Stimulated activated CD4-positive, alpha-beta T cell treated with anti-CD3 and anti-CD28 coated beads, Interleukin-1b, Interleukin-23, amount 100 ng/mL, for 4 hours (primary cell): Measurements from ENCODE around the gene AUTS2.

Source experiments
- DNase-seq, 2 donors: peaks; one replicate each; pipeline ENCODE4 v3.0.0-alpha.2; 2020; ENCODE audit warnings: low read depth in 2 of 2

The AUTS2 gene

DNA sequence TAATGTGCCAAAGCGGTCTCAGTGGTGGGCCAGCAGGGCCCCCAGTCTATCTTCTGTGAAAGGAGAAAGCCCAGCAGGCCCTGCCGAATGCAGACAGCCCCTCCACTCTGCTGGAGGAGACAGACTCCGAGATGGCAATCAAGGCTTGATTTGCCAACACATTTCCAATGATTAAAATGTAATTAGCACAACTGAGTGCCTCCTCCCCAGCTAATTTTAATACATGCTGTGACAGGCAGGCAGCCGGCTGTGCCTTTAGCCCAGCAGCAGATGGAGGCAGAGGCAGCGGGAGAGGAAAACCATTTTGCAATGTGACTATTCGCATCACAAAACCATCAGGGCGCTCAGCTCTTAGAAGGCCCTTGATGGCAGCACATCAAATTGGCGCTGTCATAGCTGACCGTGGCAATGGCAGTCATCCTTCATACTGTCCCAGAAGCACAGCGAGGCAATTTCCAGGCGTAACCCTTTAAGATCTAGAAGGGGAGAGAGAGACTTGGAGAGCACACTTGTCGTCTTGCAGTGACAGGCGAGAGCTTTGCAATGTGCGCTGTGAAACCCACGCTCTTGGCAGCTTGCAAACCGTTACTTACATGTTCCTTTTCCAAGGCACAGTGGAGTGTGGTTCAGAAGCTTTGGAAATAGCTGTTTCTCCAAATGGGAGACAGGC, 818.8 kb downstream of the AUTS2 start:
- no peak for DNase-seq

DNA sequence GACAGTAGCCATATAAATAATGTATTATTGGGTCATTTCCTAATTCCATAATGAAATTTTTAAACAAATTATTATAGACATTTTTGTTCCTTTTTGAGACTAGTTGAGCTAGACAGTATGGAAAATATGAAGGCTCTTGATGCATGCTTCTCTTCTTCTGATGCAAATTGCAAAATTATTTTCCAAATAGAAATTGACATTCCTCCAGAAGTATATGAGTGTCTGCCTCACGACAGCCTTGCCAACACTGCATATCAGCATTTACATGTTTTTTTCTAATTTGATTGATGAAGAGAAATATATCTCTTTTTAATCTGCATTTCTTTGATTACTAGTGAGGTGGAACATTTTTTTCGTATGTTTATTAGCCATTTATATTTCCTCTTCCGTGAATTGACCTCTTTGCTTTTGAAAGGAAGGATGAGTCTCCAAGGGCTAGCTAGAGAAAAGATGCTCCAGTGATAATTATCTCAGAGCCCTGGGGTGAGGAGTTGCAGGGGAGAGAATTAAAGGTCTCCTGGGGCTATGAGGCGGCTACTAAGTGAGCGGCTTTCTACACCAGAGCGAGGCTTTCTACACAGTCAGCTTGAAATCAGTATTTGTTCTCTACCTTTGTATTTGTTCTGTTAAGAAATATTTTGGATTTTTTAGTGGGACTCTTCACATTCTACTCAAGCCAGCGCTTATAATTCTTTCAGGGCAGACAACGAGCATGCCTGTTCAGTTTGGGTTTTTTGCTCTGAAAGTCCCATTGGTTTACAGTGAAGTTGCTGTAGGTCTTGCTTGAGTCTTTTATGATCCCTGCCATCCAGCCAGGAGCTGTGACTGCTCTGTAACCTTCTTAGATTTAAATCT, 821.5 kb downstream of the AUTS2 start:
- no peak for DNase-seq

DNA sequence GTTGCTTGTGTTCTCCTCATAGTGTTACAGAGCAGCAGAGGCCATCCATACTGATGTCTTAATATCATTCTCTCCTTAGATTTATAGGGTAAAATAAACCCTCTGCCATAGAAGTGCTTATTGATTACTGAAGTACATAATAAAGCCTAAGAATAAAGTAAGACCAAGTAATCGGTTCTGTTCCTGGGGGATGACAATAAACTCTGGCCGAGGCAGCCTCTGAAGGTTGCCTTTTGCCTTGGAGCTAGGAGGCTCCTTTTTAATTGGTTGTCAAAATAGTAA, 822.0 kb downstream of the AUTS2 start:
- no peak for DNase-seq

GRCh38 chr7:70421319-70421718, 823.0 kb downstream of the AUTS2 start:
- DNase-seq: no peak

DNA sequence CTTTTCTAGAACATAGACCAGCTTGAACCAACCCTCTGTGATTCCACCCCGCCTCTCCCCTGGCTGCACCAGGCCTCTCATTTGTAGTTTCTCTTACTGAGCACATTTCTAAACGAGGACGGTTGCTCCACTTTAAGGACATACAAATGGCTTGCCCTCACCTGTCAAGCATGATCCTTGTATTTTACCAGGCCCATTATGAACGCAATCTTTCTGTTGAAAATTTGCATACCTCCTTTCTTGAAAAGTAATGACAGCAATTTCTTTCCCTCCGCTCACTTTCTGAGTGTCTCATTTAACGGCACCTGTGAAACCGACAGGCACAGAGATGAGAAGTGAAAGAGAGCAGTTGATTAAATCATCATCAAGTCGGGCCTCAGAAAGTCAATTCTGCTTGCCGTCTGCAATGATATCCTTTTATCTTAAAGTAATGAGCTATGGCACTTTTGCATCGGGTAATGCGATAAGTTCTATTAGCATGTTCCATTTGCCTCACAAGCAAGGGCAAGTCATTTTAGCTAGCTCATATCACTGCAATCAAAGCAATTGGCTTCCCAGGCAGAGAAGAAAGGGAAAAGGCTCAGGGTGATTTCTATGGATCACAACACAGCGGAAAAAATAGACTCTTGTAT, 828.1 kb downstream of the AUTS2 start:
- no peak for DNase-seq

DNA sequence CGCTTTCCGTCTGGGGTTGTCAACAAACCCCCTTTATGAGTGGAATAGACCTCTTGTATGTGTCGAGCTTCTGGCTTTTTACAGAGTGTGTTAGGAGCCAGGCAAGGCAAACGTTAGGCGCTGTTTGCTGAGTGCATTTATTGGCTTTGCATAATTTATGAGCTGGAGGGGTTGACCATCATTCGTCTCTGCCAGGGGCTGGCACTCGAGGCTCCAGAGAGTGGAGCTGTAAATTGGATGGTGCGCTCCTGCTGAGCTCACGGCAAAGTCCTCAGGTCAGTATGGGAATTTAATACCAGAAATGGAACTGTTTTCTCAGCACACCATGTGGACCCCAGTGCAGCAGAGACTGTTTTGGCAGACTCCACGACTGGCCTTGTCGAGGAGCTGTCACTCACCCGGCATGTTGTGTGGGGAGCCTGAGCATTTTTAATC, 834.3 kb downstream of the AUTS2 start:
- no peak for DNase-seq

DNA sequence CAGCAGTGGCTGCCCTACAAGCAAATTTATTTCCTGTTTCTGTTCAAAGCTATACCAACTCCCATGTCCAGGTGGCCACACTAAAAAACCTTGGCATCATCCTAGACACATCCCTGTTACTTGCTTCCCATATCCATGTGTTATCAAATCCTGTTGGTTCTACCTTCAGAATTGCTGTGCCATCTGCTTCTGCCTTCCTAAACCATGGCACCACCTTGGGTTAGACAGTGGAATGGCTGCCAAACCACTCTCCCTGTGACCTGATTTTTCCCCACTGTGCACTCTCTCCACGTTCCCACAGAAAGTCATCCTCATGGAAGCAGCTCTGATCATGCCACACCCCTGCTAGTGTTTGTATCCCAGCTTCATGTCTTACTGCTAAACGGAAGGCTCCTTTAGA, 836.1 kb downstream of the AUTS2 start:
- DNase-seq: no peak

DNA sequence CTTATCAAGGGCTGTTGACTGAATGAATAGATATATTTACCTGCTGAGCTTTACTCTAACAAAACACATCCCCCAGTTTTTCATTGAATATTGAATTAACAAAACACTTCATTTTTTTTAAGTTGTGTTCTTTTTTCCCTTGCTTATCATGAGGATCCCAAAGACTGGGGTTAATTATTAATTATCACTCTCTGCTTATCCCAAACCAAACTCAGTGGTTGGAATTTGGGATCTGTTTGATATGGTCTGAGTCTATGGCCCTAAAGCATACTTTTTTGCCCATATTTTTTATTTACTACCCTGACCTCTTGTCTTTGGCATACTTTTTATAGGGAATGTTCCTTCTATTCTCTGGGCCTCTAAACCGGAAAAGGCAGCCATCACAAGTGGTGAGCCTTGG, 836.5 kb downstream of the AUTS2 start:
- DNase-seq: no peak

DNA sequence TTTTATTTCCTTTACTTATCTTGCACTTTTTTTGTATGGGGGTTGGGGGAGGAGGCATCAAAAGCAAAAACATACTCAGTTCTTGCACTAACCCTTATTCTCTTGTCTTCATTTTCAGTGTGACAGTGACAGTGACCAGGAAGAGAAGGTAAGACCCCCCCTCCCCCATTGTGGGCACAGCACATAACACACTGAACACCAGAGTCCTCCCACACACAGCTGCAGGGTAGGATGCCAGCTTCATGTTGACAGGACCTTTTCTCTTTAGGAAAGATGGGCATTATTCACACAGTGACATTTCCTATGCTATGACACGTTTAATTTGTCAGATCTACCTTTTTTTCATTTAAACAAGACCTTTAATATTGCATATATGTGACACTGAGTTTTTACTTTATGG, 837.4 kb downstream of the AUTS2 start:
- DNase-seq: no peak

- no peak for DNase-seq
Observed at GRCh38 chr7:70436790-70437350, 838.6 kb downstream of the AUTS2 start.

GRCh38 chr7:70439651-70440050, 841.4 kb downstream of the AUTS2 start:
- DNase-seq: no peak

- DNase-seq: no peak
Observed at GRCh38 chr7:70446448-70447143, 848.3 kb downstream of the AUTS2 start.

GRCh38 chr7:70448312-70448906, 850.1 kb downstream of the AUTS2 start:
- DNase-seq: no peak

- no peak for DNase-seq
Observed at GRCh38 chr7:70450731-70451130, 852.5 kb downstream of the AUTS2 start.

- no peak for DNase-seq
Observed at GRCh38 chr7:70455925-70456324, 857.6 kb downstream of the AUTS2 start.

DNA sequence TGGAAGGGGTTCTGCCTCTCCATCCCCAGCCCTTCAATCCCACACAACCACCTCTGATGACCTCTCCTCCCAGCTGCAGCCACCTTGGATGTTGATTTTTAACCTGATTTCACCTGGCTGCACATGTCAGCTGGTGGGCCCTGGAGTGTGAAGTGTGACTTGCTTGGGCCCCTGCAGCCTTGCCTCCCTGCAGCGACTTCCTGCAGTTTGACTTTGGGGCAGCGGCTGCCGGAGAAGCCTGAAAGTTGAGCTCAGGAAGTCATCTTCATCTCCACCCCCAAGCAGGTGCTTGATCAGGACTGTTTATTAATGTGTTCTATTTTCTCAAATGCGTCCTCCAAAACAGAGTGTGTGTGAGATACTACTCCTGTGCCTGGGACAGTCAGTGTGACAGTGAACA, 858.4 kb downstream of the AUTS2 start:
- DNase-seq: no peak

- no peak for DNase-seq
Observed at GRCh38 chr7:70457482-70457881, 859.2 kb downstream of the AUTS2 start.

GRCh38 chr7:70457883-70458680, 859.8 kb downstream of the AUTS2 start:
- no peak for DNase-seq

GRCh38 chr7:70458745-70459144, 860.5 kb downstream of the AUTS2 start:
- no peak for DNase-seq

DNA sequence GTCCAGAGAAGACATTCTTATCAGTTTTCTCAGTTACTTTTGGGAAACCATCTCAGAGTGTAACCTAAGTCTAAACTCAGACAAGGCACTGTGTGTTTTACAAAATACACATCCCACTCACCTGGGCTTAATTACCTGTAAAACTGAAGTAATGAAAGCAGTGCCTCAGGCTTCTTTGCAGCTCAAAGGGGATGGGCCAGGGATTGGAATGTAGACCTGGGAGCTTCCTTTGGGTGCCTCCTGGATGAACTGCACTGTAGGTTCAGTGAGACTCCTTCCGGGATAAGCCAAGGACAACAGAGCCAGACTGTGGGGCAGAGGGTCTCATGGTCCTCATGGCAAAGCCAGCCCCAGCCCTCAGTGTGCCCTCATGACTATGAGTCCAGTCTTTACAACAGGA, 861.3 kb downstream of the AUTS2 start:
- no peak for DNase-seq

DNA sequence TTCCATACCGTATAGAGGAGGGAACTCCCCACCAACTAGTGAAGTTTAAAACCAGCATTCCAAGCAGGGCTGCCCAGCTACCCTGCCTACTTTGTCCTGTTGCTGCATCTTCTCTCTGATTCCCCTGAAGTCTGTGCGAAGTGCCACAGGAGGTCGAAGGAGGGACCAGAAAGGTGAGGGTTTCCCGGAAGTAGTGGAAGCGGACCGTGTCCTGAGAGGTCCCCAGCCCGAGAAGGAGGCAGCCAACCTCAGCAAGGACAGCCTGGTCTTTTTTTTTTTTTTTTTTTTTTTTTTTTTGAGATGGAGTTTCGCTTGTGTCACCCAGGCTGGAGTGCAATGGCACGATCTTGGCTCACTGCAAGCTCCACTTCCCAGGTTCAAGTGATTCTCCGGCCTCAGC, 861.8 kb downstream of the AUTS2 start:
- DNase-seq: no peak
